ENCODE data around the gene SURF6. TPM values are rescaled to one million over a fixed set of nuclear protein-coding genes. Genes with fewer than 3 reads are reported as not detected.

SURF6 gene
- total and polyA plus RNA-seq, 2 experiments from 2014 or later = 17.6 to 27.6 TPM

GRCh38 chr9:133370685-133371084, 34.7 kb upstream of the SURF6 start:
- Histone ChIP-seq H4K20me1 (replicated peaks; ENCODE audit: insufficient read depth) (peaks cover 77% of the 10 kb centered on the region), H3K4me3 (no peak overlapping the region), H3K9me2 (ENCODE audit: insufficient read depth) (no peaks in the 10 kb centered on the region), H3K27me3 (ENCODE audit: insufficient read depth) (no peaks in the 10 kb centered on the region), H3K27ac (ENCODE audit: low read depth) (no peak overlapping the region), H2AFZ (no peak overlapping the region), H3K36me3 (ENCODE audit: insufficient read depth) (peaks cover 10% of the 10 kb centered on the region), H3K4me2 (no peak overlapping the region), H3K79me2 (replicated peaks; ENCODE audit: insufficient read depth) (peaks cover 93% of the 10 kb centered on the region), H3K4me1 (ENCODE audit: insufficient read depth) (peaks cover 6% of the 10 kb centered on the region; the same call in 1 of the 2 replicates), H3F3A (replicated peaks; ENCODE audit: low read depth) (peaks cover 2% of the 10 kb centered on the region; the same call in 1 of the 2 replicates)
- TF ChIP-seq NANOG (IDR thresholded peaks at IDR 0.05; ENCODE audit: borderline replicate concordance) (no peak), POLR2AphosphoS5 (IDR thresholded peaks at IDR 0.05; ENCODE audit: low read depth) (no peak), EZH2 (IDR thresholded peaks at IDR 0.05; ENCODE audit: low read depth, unreplicated experiment) (no peak), STAT1 (IDR thresholded peaks at IDR 0.05; ENCODE audit: unreplicated experiment) (no peak), EZH2phosphoT487 (IDR thresholded peaks at IDR 0.05; ENCODE audit: unreplicated experiment) (no peak), ZNF331 (CRISPR knock-in tag; IDR thresholded peaks at IDR 0.05; ENCODE audit: low read depth) (no peak), CREB1 (CRISPR knock-in tag; IDR thresholded peaks at IDR 0.05; ENCODE audit: low read depth) (no peak), JUNB (IDR thresholded peaks at IDR 0.05; ENCODE audit: unreplicated experiment) (no peak), ZNF114 (CRISPR knock-in tag; IDR thresholded peaks at IDR 0.05) (no peak), ZNF462 (CRISPR knock-in tag; IDR thresholded peaks at IDR 0.05) (no peak)
- TF ChIP-seq, protein P1, sequence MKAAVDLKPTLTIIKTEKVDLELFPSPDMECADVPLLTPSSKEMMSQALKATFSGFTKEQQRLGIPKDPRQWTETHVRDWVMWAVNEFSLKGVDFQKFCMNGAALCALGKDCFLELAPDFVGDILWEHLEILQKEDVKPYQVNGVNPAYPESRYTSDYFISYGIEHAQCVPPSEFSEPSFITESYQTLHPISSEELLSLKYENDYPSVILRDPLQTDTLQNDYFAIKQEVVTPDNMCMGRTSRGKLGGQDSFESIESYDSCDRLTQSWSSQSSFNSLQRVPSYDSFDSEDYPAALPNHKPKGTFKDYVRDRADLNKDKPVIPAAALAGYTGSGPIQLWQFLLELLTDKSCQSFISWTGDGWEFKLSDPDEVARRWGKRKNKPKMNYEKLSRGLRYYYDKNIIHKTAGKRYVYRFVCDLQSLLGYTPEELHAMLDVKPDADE (IDR thresholded peaks at IDR 0.05) = no peak
- TF ChIP-seq, protein P2, sequence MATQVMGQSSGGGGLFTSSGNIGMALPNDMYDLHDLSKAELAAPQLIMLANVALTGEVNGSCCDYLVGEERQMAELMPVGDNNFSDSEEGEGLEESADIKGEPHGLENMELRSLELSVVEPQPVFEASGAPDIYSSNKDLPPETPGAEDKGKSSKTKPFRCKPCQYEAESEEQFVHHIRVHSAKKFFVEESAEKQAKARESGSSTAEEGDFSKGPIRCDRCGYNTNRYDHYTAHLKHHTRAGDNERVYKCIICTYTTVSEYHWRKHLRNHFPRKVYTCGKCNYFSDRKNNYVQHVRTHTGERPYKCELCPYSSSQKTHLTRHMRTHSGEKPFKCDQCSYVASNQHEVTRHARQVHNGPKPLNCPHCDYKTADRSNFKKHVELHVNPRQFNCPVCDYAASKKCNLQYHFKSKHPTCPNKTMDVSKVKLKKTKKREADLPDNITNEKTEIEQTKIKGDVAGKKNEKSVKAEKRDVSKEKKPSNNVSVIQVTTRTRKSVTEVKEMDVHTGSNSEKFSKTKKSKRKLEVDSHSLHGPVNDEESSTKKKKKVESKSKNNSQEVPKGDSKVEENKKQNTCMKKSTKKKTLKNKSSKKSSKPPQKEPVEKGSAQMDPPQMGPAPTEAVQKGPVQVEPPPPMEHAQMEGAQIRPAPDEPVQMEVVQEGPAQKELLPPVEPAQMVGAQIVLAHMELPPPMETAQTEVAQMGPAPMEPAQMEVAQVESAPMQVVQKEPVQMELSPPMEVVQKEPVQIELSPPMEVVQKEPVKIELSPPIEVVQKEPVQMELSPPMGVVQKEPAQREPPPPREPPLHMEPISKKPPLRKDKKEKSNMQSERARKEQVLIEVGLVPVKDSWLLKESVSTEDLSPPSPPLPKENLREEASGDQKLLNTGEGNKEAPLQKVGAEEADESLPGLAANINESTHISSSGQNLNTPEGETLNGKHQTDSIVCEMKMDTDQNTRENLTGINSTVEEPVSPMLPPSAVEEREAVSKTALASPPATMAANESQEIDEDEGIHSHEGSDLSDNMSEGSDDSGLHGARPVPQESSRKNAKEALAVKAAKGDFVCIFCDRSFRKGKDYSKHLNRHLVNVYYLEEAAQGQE (IDR thresholded peaks at IDR 0.05; ENCODE audit: unreplicated experiment) = no peak
- TF ChIP-seq, protein P3, sequence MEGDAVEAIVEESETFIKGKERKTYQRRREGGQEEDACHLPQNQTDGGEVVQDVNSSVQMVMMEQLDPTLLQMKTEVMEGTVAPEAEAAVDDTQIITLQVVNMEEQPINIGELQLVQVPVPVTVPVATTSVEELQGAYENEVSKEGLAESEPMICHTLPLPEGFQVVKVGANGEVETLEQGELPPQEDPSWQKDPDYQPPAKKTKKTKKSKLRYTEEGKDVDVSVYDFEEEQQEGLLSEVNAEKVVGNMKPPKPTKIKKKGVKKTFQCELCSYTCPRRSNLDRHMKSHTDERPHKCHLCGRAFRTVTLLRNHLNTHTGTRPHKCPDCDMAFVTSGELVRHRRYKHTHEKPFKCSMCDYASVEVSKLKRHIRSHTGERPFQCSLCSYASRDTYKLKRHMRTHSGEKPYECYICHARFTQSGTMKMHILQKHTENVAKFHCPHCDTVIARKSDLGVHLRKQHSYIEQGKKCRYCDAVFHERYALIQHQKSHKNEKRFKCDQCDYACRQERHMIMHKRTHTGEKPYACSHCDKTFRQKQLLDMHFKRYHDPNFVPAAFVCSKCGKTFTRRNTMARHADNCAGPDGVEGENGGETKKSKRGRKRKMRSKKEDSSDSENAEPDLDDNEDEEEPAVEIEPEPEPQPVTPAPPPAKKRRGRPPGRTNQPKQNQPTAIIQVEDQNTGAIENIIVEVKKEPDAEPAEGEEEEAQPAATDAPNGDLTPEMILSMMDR (conservative IDR thresholded peaks at IDR 0.05; ENCODE audit: low read depth in 2 of 2) = no peak
- Mint-ChIP-seq H3K9me3 (no peaks in the 10 kb centered on the region), H3K4me3 (no peak overlapping the region), H3K27me3 (ENCODE audit: insufficient read depth, low read depth, poor library complexity) (peaks cover 11% of the 10 kb centered on the region), H3K36me3 (ENCODE audit: low read depth) (peaks cover 53% of the 10 kb centered on the region), H3K27ac (no peak overlapping the region), H3K4me1 (peaks cover 18% of the 10 kb centered on the region)
- no peak for ATAC-seq
- no peak for DNase-seq (ENCODE audit: low spot score)
